HepG2 (cell line): ENCODE results near the gene RPH3AL. TPM values are rescaled to one million over a fixed set of nuclear protein-coding genes. Genes with fewer than 3 reads are reported as not detected.
A peak's percentile ranks its signal among the peaks of the same experiment; 100 is the strongest.

ENCODE experiments used
- ERF ChIP-seq: IDR thresholded peaks from 2 replicates; pipeline ENCODE4 v1.6.1; 2018; ENCODE audit warnings: missing biosample characterization, missing genetic modification reagents
- HOMEZ ChIP-seq: IDR thresholded peaks from 2 replicates; pipeline ENCODE4 v1.6.1; 2016; ENCODE audit warnings: low read depth
- JUN ChIP-seq: sonication (generic); formaldehyde crosslinking; IDR thresholded peaks from 2 replicates; pipeline ENCODE4 v1.4.0; 2020; ENCODE audit warnings: mild to moderate bottlenecking, missing genetic modification reagents
- MAFF ChIP-seq: IDR thresholded peaks from 2 replicates; pipeline ENCODE4 v1.6.1; 2011; ENCODE audit warnings: low read depth, low read length, improper control_type of control experiment
- MBD4 ChIP-seq: IDR thresholded peaks from 2 replicates; pipeline ENCODE4 v1.6.1; 2012; ENCODE audit warnings: low read length, inconsistent platforms, borderline replicate concordance
- MTF1 ChIP-seq: sonication (generic); formaldehyde crosslinking; IDR thresholded peaks from 2 replicates; pipeline ENCODE4 v1.5.0; 2020; ENCODE audit warnings: missing genetic modification reagents
- MTF2 ChIP-seq: sonication (generic); formaldehyde crosslinking; IDR thresholded peaks from 2 replicates; pipeline ENCODE4 v1.5.0; 2020; ENCODE audit warnings: missing genetic modification reagents, borderline replicate concordance
- REST ChIP-seq, 2 experiments: IDR thresholded peaks; 2 replicates each; pipeline ENCODE4 v1.6.1; 2011 to 2012; ENCODE audit warnings: low read length in 2 of 2, borderline replicate concordance in 1 of 2, low read depth in 1 of 2, mild to moderate bottlenecking in 1 of 2, moderate library complexity in 1 of 2
- TARDBP ChIP-seq: sonication (generic); formaldehyde crosslinking; IDR thresholded peaks from 2 replicates; pipeline ENCODE4 v1.8.0; 2022; ENCODE audit warnings: mild to moderate bottlenecking, missing genetic modification reagents
- TBP ChIP-seq: sonication (generic); formaldehyde crosslinking; IDR thresholded peaks from 2 replicates; pipeline ENCODE4 v1.5.0; 2020; ENCODE audit warnings: missing genetic modification reagents
- ZNF138 ChIP-seq: sonication (generic); formaldehyde crosslinking; IDR thresholded peaks from 2 replicates; pipeline ENCODE4 v1.5.0; 2020; ENCODE audit warnings: mild to moderate bottlenecking, low read depth, missing genetic modification reagents
- ZNF317 ChIP-seq: sonication (generic); formaldehyde crosslinking; IDR thresholded peaks from 2 replicates; pipeline ENCODE4 v1.5.0; 2020; ENCODE audit warnings: mild to moderate bottlenecking, missing genetic modification reagents
- ZNF652 ChIP-seq: IDR thresholded peaks from 2 replicates; pipeline ENCODE4 v1.6.1; 2016; ENCODE audit warnings: low read depth, borderline replicate concordance
- ZNF672 ChIP-seq: sonication (generic); formaldehyde crosslinking; IDR thresholded peaks from 2 replicates; pipeline ENCODE4 v1.8.1; 2022; ENCODE audit warnings: missing genetic modification reagents
- ZNF678 ChIP-seq: sonication (generic); formaldehyde crosslinking; IDR thresholded peaks from 2 replicates; pipeline ENCODE4 v1.4.0; 2020; ENCODE audit warnings: mild to moderate bottlenecking, missing genetic modification reagents
- ZNF761 ChIP-seq: sonication (generic); formaldehyde crosslinking; conservative IDR thresholded peaks from 2 replicates; pipeline ENCODE4 v1.4.0; 2020; ENCODE audit warnings: mild to moderate bottlenecking, missing genetic modification reagents
- ZNF790 ChIP-seq: sonication (generic); formaldehyde crosslinking; IDR thresholded peaks from 2 replicates; pipeline ENCODE4 v1.8.0; 2022; ENCODE audit warnings: missing genetic modification reagents, mild to moderate bottlenecking, borderline replicate concordance
- ZNF83 ChIP-seq: sonication (generic); formaldehyde crosslinking; IDR thresholded peaks from 2 replicates; pipeline ENCODE4 v1.4.0; 2020; ENCODE audit warnings: missing genetic modification reagents, mild to moderate bottlenecking, borderline replicate concordance
- ZNF879 ChIP-seq: sonication (generic); formaldehyde crosslinking; IDR thresholded peaks from 2 replicates; pipeline ENCODE4 v1.8.1; 2023; ENCODE audit warnings: missing genetic modification reagents
- polyA plus RNA-seq, 8 experiments: library from polyadenylated mRNA; depleted of rRNA in 3 of 8; stranded (reverse) in 7 of 8; unstranded in 1 of 8; fragments of >200 nt; fragmentation: Illumina TruSeq in 4 of 8; extraction: Trizol in 4 of 8; gene quantifications; 2 replicates each; pipeline versions ENCODE4 v1.2.1 to v1.2.3, GENCODE V29; 2011 to 2016; ENCODE audit warnings: low read depth in 4 of 8, missing spikeins in 1 of 8, mixed read lengths in 1 of 8; ENCODE audit not compliant: insufficient read depth in 1 of 8
- total RNA-seq, 5 experiments: library from RNA; depleted of rRNA; stranded (reverse); fragments of >200 nt; fragmentation: Illumina TruSeq; extraction: Trizol; gene quantifications; 2 replicates each; pipeline ENCODE4 v1.2.3, GENCODE V29; 2016; ENCODE audit warnings: low read depth in 1 of 5
- TF ChIP-seq, protein P1 (sequence below): sonication (generic); formaldehyde crosslinking; IDR thresholded peaks from 2 replicates; pipeline ENCODE4 v1.4.0; 2020; ENCODE audit warnings: missing genetic modification reagents
- TF ChIP-seq, protein P2 (sequence below): sonication (generic); formaldehyde crosslinking; IDR thresholded peaks from 2 replicates; pipeline ENCODE4 v1.4.0; 2020; ENCODE audit warnings: mild to moderate bottlenecking, missing genetic modification reagents

The RPH3AL gene
- total and polyA plus RNA-seq, 2 of the 13 experiments (the other 11 are each of a cell fraction or from before 2014, with no cell fraction given), result 7.8 to 16.4 TPM

DNA sequence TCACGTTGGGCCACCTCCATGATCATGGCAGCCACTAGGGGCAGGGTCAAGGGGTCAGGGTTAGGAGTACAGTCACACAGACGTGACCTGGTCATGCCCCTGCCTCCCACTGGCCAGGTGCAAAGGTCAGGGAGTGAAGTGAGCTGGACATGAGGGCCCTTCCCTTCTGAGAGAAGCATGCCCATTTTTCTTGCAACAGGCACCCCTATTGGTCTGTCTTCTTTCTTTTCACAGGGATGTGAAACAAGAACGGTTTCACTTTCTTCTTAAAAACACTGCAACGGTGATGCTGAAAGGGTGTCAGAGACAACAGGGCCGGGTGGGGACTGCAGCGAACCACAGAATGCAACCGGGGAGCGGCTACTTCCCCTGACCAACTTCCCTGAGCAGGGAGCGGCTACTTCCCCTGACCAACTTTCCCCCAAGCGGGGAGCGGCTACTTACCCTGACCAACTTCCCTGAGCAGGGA lies 119.1 kb downstream of the RPH3AL start (continued):
- TF ChIP-seq REST (IDR thresholded peaks at IDR 0.05; ENCODE audit: borderline replicate concordance in 1 of 2, low read depth in 1 of 2, low read length in 2 of 2), result 0 out of 4 replicates have a peak, but pooled peaks of 1 of the 2 experiments have one; percentile 14
- TF ChIP-seq, protein P1, sequence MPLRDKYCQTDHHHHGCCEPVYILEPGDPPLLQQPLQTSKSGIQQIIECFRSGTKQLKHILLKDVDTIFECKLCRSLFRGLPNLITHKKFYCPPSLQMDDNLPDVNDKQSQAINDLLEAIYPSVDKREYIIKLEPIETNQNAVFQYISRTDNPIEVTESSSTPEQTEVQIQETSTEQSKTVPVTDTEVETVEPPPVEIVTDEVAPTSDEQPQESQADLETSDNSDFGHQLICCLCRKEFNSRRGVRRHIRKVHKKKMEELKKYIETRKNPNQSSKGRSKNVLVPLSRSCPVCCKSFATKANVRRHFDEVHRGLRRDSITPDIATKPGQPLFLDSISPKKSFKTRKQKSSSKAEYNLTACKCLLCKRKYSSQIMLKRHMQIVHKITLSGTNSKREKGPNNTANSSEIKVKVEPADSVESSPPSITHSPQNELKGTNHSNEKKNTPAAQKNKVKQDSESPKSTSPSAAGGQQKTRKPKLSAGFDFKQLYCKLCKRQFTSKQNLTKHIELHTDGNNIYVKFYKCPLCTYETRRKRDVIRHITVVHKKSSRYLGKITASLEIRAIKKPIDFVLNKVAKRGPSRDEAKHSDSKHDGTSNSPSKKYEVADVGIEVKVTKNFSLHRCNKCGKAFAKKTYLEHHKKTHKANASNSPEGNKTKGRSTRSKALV (CRISPR knock-in tag), result no peak
- TF ChIP-seq TBP (CRISPR knock-in tag), result no peak
- no peak for TF ChIP-seq ZNF138
- peak; percentile 46; the same call in 1 of the 2 replicates for TF ChIP-seq TARDBP (CRISPR knock-in tag)
- TF ChIP-seq ZNF317 (CRISPR knock-in tag), result no peak
- no peak for TF ChIP-seq MTF1 (CRISPR knock-in tag)
- no peak for TF ChIP-seq ZNF652 (CRISPR knock-in tag)
- no peak for TF ChIP-seq MAFF
- no peak for TF ChIP-seq ZNF879
- TF ChIP-seq ERF (CRISPR knock-in tag), result no peak
- TF ChIP-seq MBD4, result no peak
- no peak for TF ChIP-seq MTF2 (CRISPR knock-in tag)
- no peak for TF ChIP-seq HOMEZ (CRISPR knock-in tag)
- no peak for TF ChIP-seq ZNF672 (CRISPR knock-in tag)
- TF ChIP-seq ZNF83, result no peak
- no peak for TF ChIP-seq JUN (CRISPR knock-in tag)
- no peak for TF ChIP-seq ZNF790
- no peak for TF ChIP-seq ZNF761
- no peak for TF ChIP-seq ZNF678
- TF ChIP-seq, protein P2, sequence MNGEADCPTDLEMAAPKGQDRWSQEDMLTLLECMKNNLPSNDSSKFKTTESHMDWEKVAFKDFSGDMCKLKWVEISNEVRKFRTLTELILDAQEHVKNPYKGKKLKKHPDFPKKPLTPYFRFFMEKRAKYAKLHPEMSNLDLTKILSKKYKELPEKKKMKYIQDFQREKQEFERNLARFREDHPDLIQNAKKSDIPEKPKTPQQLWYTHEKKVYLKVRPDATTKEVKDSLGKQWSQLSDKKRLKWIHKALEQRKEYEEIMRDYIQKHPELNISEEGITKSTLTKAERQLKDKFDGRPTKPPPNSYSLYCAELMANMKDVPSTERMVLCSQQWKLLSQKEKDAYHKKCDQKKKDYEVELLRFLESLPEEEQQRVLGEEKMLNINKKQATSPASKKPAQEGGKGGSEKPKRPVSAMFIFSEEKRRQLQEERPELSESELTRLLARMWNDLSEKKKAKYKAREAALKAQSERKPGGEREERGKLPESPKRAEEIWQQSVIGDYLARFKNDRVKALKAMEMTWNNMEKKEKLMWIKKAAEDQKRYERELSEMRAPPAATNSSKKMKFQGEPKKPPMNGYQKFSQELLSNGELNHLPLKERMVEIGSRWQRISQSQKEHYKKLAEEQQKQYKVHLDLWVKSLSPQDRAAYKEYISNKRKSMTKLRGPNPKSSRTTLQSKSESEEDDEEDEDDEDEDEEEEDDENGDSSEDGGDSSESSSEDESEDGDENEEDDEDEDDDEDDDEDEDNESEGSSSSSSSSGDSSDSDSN, result 0 out of 2 replicates have a peak, but pooled peaks have one; percentile 41
